Activated T-cell treated with anti-CD3 and anti-CD28 coated beads, Interleukin-2, amount 50 U/mL, for 48 hours (primary cell): ENCODE data around the gene SLC4A3.
"Not testable (repeated sequence)": the region's sequence is repeated elsewhere in the genome, so short reads cannot be mapped to it uniquely, and the experiment has no call there.

Experiments used
- DNase-seq, 2 experiments: peaks; one replicate each; pipeline ENCODE4 v3.0.0-alpha.2; 2020

Gene SLC4A3

DNA sequence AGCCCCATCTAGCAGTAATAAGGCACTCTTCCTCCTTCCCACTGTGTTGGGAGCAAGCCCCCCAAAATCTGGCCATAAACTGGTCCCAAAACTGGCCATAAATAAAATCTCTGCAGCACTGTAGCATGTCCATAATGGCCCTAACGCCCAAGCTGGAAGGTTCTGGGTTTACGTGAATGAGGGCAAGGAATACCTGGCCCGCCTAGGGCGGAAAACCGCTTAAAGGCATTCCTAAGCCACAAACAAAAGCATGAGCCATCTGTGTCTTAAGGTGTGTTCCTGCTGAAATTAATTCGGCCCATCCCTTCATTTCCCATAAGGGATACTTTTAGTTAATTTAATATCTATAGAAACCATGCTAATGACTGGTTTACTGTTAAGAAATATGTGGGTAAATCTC is 24.2 kb downstream of the SLC4A3 start:
- DNase-seq: not testable (repeated sequence)

DNA sequence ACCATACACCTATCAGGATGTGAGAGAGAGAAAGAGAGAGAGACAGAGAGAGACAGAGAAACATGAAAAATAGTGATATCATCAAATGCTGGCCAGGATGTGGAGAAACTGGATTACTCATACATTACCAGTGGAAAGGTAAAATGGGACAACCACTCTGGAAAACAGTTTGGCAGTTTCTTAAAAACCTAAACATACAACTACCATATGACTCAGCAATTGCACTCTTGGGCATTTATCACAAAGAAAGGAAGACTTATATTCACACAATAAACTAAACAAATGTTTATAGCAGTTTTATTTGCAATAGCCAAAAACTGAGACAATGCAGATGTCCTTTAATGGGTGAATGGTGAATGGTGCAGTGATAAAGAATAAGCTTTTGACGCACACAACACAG is 29.1 kb downstream of the SLC4A3 start:
- no peak for DNase-seq

DNA sequence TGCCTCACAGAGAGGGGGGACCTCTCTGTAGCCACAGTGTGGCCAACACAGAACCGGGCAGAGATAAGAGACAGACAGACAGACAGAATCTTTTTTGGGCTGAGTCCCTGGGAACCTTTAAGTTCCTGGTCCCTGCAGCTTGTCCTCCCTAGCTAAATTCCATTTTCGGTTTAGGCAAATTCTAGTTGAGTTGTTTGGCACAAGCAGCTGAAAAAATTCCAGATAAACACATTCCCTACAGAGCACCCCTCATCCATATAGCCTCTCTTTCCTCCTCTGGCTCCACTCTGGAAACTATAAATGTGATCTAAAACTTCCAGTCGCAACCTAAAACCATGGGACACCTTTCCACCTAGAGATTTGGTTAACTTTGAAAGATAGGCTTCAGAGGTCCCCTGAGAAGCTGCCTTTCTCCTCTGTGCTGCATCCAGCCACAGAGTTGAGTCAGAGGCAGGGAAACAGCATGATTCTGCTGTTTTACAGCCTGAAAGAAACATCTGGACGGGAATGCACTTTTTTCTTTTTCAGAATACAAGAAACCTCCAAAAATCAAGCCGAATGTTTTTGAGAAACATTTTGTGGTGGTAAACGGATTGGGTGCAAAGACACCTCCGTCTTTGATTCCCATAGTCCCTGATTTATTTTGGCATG is 30.9 kb downstream of the SLC4A3 start:
- no peak for DNase-seq

DNA sequence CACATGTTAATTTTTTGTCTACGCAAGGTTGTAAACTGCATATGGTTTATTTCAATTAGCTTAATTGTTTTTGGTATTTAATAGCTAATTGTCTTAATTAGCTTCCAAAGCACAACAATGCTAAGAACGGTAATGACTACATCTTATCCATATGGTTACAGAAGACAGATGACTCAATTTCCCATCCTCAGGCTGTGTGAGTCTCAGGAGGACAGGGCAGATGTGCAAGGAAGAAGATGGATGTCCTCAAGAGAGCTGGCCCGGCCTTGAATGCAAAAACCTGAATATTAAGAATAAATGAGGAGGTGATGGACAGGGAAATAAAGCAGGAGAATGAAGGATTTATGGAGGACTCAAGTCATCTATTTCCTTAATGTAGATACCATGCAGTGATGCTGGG is 31.4 kb downstream of the SLC4A3 start:
- no peak for DNase-seq

DNA sequence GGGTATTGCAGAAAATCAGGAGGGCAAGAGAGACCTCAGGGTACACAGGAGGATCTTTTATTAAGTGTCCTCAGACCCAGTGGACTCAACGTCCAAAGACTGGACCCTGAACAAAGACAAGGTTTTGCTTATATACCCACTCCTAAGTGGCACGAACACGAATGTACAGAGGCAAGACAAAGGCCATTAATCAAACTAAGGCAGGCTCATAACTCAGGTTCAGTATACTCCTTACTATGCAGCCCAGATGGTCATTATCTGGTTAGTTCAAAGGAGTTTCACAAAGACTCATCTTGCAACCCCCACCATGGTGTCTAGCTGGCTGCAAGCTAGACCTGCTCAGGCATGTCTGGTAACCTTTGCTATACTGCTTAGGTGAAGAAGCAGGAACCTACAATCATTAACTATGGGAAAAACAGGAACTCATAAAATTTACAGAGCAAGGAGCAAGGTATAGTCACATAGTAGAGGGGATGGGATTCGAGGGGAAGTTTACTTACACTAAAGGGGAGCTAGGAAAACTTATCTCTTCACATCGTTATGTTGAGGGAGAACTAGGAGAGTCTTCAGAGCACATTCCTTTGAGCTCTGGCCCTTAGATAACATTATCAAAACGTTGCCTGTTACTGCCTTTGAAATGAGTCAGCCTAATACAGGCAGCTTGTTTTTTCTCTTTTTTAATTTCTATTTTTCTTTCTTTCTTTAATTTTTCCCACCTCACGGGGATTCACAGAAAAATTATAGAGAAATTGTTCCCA is 33.9 kb downstream of the SLC4A3 start:
- no peak for DNase-seq

DNA sequence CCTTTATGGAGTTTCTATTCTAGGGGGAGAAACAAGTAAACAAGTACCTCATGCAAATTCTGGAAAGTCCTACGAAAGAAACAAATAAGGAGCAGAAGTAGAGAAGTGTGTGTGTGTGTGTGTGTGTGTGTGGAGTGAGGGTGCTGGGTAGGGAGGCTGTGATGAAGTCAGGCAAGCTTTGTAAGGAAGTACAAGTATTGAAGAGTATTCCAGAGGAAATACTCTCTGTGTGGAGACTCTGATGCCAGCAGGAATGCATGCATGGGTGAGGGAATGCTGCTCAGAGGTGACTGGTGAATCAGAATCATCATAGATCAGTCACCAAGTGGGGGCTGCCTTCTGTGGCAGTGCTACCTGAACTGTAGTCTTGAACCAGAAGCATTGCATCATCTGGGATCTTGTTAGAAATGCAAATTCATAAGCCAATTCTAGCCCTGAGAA is 34.5 kb downstream of the SLC4A3 start:
- no peak for DNase-seq

DNA sequence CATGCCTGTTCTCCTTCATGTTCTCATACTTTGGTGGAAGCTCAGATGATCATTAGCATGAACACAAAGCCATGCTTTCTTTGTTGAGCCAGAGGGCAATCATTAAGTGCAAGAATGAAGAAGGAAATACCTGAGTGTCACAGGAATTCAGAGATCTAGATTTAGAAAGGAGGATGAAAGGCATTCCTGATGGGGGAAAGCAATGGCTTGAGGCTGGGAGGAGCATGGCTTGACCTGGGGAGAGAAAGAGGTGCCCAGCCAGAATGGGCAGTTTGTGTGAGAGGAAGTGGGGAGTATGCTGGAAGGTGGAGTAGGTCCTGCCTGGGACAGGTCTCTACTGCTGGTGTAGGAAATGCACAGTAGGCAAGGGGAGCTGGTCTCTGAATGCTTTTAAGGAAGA is 35.1 kb downstream of the SLC4A3 start:
- no peak for DNase-seq

DNA sequence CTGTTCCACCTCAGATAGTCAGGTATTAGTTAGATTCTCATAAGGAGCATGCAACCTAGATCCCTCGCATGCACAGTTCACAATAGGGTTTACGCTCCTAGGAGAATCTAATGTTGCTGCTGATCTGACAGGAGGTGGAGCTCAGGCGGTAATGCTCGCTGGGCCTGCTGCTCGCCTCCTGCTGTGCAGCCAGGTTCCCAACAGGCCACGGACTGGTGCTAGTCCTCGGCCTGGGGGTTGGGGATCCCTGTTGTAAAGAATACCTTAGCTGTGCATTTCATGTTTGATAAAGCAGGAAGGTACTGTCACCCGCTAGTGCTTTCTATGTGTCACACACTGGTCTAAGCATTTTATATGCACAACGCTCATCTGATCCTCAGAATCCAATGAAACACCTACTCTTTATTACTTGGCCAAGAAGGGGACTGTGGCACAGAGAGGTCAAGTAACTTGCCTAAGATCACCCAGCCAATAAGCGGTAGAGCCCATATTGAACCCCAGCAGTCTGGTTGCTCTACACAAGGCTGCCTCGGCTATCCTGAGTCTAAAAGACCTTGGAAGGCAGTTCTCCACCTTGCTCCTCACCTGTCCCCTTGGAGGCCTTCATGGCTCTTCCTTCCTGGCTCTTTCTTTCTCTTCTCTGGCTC is 35.8 kb downstream of the SLC4A3 start:
- no peak for DNase-seq

DNA sequence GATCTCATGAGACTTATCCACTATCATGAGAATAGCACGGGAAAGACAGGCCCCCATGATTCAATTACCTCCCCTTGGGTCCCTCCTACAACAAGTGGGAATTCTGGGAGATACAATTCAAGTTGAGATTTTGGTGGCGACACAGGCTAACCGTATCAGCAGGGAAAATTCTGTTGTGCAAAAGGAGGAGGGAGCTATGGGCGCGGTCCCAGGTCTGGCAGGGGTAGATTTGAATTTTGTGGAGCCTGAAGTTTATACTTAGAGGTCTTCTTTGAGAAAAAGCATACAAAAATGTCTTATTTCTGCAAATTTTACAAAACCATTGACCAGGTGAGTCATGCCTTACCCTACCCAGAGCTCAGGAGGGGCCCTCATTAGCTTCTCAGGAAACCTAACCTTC is 36.6 kb downstream of the SLC4A3 start:
- no peak for DNase-seq

DNA sequence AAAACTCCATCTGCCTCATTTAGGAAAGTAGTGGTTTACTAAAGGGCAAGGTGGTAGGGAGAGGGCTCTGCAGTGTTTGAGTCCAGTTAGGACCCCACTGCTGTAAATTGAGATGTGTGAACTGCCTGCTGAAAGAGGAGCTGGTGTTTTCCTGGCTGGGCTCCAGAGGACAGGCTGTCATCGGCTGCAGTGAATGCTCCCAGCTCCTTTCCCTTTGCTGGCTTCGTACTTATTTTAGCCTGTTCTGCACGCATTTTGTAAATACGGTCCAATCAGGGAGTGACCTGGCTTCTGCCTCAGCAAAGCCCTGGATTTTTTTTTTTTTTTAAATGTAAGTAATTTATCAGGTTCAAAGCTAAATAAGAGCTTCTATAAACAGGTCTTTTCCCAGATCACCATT is 37.5 kb downstream of the SLC4A3 start:
- no peak for DNase-seq

DNA sequence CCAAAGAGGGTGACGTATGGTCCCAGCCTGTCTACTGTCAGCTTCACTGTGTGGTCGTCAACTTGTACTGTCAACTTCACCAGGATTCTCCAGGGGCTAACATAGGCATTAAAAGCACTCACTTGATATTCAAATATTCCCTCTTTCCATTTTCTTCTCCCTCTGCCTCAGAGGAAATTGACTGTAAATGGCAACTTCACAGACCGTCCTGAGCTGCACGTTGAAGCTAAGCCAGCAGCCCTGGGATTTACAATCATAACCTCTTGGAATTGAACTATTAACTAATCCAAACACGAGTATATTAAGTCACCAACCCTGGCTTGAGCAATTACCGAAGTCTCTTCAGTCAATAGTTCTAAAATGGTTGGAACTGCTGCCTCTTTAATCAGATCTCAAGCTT is 38.5 kb downstream of the SLC4A3 start:
- no peak for DNase-seq

DNA sequence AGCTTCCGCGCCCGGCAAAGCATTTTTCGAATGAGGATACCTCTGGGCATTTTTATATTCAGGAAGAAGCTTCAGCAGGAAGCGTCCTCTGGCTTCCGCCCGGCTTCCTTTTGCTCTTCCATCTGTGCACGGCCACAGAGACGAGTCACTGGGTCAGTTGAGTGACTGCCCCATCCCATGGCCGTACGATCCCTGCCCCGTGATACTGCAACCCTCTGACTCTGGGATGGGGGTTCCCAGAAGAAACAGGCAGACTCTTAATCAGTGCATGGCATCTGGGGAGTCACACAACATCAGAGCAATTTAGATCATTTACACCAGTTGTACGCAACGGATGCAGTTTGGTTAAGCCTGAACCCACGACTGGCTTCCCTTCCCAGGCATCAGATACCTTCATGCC is 40.9 kb downstream of the SLC4A3 start:
- no peak for DNase-seq

DNA sequence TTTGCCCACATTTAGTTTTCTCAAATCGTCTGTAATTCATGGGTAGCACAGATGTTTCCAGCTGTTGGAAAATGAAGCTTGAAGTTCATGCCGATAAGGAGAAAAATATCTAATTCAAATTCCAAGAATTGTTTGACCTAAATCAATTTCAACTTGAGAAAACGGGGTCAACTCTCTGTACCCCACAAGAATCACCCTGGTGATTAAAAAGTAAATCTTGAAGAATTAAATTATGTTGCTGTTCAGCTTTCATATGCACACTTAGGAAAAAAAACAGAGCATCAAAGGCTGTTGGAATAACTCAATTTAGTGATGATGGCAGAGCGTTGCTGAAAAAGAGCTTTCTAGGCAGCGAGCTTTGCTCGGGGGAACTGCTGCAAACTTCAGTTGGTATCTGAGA is 43.0 kb downstream of the SLC4A3 start:
- DNase-seq: no peak

DNA sequence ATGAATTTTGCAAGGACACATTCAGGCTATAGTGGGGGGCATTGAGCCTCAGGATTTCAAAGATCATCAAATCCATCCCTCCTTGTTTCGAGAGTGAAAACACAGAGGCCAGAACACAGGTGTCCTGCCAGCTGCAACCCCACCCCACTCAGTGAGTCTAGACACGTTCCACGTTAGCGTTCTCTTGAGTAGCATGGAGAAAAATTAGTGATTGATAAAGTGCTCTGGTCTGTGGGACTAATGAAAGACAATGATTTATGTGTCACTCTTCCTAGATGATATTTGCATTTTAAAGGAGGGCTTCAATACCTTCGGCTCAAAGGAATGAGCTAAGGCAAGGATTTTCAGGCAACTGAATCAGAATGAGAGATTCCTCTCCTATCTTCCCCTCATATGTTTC is 43.8 kb downstream of the SLC4A3 start:
- DNase-seq: no peak

DNA sequence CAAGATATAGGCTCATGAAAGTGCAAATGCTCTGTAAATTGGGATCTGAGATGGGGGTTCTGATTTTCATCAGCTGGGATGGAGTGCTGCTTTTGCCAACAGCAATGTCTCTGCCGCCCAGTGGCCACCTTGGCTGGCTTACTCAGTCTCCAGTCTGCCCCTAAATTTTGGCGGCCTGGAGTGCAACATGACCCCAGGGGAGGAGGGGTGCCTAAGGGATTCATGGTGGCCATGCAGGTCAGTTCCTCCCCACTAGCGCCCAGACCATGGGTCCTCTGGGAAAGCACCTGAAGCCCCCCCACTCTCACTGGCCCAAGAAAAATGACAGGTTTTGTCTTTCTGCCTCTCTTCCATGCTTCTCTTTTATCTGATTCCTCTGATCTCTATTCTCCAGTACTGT is 45.0 kb downstream of the SLC4A3 start:
- no peak for DNase-seq

DNA sequence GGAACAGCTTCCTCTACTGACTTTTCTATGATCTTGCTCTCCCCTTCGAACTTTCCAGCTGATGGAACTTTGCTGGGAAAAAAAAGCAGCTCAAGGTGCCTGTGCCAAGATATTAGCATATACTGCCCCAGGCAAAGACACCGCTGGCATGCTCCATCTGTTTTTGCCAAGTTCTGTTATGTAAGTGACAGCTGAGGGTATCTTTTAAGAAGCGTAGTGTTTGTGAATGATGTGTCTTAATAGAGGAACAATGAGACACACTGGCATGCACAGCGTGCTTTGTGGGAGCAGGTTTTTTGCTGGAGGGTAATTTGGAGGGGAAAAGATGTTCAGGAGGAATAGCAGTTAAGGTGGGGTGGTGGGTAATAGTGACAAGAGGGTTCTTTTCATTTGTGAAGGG is 47.8 kb downstream of the SLC4A3 start:
- DNase-seq: no peak

DNA sequence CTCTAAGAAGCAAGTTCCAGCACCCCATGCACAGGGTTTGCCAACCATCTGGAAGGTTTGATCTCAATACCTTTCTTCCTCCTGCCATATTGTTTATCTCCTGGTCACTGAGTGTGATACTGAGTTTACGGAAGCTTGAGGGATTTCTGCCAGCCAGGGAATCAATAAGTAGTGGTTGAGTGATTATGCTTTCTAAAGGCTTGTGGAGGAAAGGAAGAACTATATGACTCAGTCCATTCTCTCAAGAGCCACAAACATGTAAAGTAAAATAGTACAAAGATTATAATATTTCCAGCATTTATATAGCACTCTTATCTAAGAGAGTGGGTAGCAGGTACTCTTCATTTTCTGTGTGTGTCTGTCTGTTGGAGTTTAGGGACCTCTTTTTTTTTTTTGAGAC is 49.2 kb downstream of the SLC4A3 start:
- DNase-seq: no peak

DNA sequence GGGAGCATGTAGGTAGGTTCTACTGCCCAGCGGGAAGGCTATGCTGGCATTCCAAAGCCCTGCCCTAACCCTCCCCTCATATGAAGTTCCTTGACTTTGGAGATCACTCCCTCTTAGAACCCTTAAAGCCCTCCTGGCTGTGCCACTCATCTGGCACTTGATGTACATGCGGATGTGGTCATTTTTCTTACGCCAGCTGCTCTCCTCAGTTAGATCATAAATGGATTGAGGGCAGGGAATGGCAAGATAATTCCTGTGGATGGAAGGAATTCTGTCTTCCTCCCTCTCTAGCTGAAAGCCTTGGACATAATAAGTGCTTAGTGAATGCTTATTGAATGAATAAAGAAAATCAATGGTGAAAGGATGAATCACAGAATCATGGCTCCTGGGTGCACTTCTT is 51.6 kb downstream of the SLC4A3 start:
- no peak for DNase-seq

DNA sequence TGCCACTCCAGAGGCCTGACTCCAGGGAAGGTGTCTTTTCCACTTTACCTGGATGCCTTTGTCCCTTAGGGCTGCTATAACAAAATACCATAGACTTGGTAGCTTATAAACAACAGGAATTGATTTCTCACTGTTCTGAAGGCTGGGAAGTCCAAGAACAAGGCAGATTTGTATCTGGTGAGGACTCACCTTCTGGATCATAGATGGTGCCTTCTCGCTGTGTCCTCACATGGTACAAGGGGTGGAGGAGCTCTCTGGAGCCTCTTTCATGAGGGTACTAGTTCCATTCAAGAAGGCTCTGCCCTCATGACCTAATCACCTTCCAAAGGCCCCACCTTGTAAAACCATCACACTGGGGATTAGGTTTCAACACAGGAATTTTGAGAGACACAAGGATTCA is 52.1 kb downstream of the SLC4A3 start:
- DNase-seq: no peak

DNA sequence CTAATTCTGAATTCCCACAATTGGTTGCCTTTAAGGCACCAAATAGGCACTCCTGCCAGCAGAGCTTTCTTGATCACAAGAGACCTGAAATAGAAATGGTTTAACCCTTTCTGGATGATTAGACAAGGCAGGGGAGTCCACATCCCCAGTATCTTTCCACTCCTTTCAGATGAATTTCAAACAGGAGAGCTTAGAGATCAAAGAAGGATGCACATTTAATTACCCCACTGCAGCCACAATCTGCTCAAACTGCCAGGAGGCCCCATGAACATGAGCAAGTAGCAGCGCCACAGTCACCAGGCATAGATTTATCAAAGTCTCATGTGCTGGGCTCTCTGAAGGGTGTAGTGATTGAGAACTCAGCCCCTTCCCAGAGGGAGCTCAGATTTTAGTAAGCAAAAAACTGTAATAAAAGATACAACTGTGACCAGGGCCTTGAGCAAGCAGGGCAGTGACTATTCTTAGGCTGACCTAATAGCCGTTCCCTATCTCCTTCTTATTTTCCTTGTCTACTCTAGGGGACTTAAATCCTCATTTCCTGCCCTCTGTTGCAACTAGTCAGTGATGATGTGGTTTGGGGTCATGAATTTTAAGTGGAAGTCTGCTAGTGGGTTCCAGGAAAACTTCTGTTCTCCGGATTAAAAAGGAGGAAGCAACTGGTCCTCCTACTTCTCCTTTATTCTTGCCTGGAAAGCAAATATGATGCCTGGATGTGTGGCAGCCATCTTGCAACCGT is 53.7 kb downstream of the SLC4A3 start:
- no peak for DNase-seq

DNA sequence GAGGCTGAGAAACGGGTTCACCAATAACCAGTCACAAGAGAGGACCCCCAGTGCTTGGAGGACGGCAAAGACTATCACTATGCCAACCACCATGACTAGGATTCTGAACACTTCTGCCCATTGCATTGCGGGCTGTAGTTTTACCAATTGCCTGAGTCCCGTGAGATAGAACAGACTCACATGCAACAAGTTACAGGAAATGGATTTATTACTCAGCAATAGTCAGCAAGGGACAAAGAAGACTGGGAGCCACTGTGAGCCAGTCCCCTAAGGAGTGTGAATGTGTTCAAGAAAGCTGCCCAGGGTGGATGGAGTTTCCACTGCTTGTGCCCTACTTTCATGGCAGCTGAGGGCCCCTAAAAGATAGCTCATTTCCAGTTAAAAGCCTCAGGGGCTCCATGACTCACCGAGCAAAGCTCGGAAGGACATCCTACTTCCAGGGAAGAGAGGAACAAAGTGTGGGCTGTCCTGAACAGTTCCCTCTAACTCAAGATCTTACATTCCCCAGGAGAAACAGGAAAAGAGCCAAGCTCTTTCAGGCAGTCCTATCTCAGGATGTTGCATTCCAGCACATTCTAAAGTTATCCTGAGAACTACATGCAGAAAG is 54.4 kb downstream of the SLC4A3 start:
- DNase-seq: no peak

DNA sequence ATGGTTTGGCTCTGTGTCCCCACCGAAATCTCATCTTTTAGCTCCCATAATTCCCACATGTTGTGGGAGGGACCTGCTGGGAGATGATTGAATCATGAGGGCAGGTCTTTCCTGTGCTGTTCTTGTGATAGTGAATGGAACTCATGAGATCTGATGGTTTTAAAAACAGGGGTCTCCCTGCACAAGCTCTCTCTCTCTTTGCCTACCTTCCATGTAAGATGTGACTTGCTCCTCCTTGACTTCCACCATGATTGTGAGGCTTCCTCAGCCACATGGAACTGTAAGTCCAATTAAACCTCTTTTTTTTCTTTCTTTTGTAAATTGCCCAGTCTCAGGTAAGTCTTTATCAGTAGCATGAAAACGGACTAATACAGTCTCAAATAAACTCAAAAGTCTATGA is 56.0 kb downstream of the SLC4A3 start:
- not testable (repeated sequence) for DNase-seq
